Liver (tissue), 9 donors: ENCODE results near the gene AAGAB. TPM values are rescaled to one million over a fixed set of nuclear protein-coding genes. Genes with fewer than 3 reads are reported as not detected.

Experiments
- DNase-seq: peaks from one replicate; pipeline ENCODE4 v3.0.0-alpha.2; 2017; ENCODE audit warnings: low spot score
- H3K27ac ChIP-seq, 2 donors: one replicate each; pipeline ENCODE4 v1.7.0; 2013; ENCODE audit warnings: inconsistent platforms in 2 of 2, low read length in 2 of 2, control low read depth in 1 of 2, low read depth in 1 of 2, mild to moderate bottlenecking in 1 of 2
- H3K27me3 ChIP-seq, 4 donors: one replicate each; pipeline versions ENCODE4 v1.6.1 to v1.7.0; 2013; ENCODE audit warnings: low read length in 3 of 4, inconsistent platforms in 1 of 4, mild to moderate bottlenecking in 1 of 4, moderate library complexity in 1 of 4; ENCODE audit not compliant: control insufficient read depth in 4 of 4, insufficient read depth in 4 of 4
- H3K36me3 ChIP-seq, 4 donors: one replicate each; pipeline versions ENCODE4 v1.6.1 to v1.7.0; 2013; ENCODE audit warnings: low read length in 3 of 4, mild to moderate bottlenecking in 3 of 4, low read depth in 1 of 4, moderate library complexity in 1 of 4; ENCODE audit not compliant: control insufficient read depth in 4 of 4, insufficient read depth in 3 of 4
- H3K4me1 ChIP-seq, 4 donors: one replicate each; pipeline versions ENCODE4 v1.6.1 to v1.7.0; 2013; ENCODE audit warnings: low read length in 3 of 4, mild to moderate bottlenecking in 3 of 4, moderate library complexity in 1 of 4; ENCODE audit not compliant: control insufficient read depth in 4 of 4, insufficient read depth in 4 of 4
- H3K4me3 ChIP-seq, 3 donors: one replicate each; pipeline versions ENCODE4 v1.6.1 to v1.7.0; 2013; ENCODE audit warnings: low read length in 3 of 3, control low read depth in 1 of 3, low read depth in 1 of 3, mild to moderate bottlenecking in 1 of 3
- H3K9ac ChIP-seq, 2 donors: one replicate each; pipeline ENCODE4 v1.7.0; 2013; ENCODE audit warnings: low read length in 2 of 2, mild to moderate bottlenecking in 2 of 2, moderate library complexity in 2 of 2, control low read depth in 1 of 2, low read depth in 1 of 2
- H3K9me3 ChIP-seq, 4 donors: one replicate each; pipeline versions ENCODE4 v1.6.1 to v1.7.0; 2013; ENCODE audit warnings: low read length in 3 of 4; ENCODE audit not compliant: control insufficient read depth in 4 of 4
- ATF3 ChIP-seq: IDR thresholded peaks from 2 replicates; pipeline ENCODE4 v1.6.1; 2016; ENCODE audit warnings: antibody characterized with exemption
- EGR1 ChIP-seq, 2 donors: IDR thresholded peaks; 2 replicates each; pipeline ENCODE4 v1.6.1; 2016 to 2018; ENCODE audit warnings: antibody characterized with exemption in 2 of 2, low read depth in 2 of 2
- FOXA1 ChIP-seq: IDR thresholded peaks from 2 replicates; pipeline ENCODE4 v1.6.1; 2016; ENCODE audit warnings: antibody characterized with exemption
- FOXA2 ChIP-seq: IDR thresholded peaks from 2 replicates; pipeline ENCODE4 v1.6.1; 2016; ENCODE audit warnings: antibody characterized with exemption
- HNF4A ChIP-seq, 2 donors: conservative IDR thresholded peaks; 2 replicates each; pipeline ENCODE4 v1.6.1; 2016; ENCODE audit warnings: antibody characterized with exemption in 2 of 2, mild to moderate bottlenecking in 2 of 2
- HNF4G ChIP-seq: IDR thresholded peaks from 2 replicates; pipeline ENCODE4 v1.6.1; 2016; ENCODE audit warnings: antibody characterized with exemption
- JUND ChIP-seq, 2 donors: IDR thresholded peaks; 2 replicates each; pipeline ENCODE4 v1.6.1; 2016; ENCODE audit warnings: antibody characterized with exemption in 2 of 2
- NR2F2 ChIP-seq: IDR thresholded peaks from 2 replicates; pipeline ENCODE4 v1.6.1; 2016; ENCODE audit warnings: antibody characterized with exemption
- RAD21 ChIP-seq, 2 donors: IDR thresholded peaks; 2 replicates each; pipeline ENCODE4 v1.6.1; 2016; ENCODE audit warnings: antibody characterized with exemption in 2 of 2, mild to moderate bottlenecking in 2 of 2
- RXRA ChIP-seq, 2 donors: IDR thresholded peaks; 2 replicates each; pipeline ENCODE4 v1.6.1; 2017 to 2018; ENCODE audit warnings: antibody characterized with exemption in 2 of 2, mild to moderate bottlenecking in 1 of 2
- SP1 ChIP-seq: IDR thresholded peaks from 2 replicates; pipeline ENCODE4 v1.6.1; 2018; ENCODE audit warnings: antibody characterized with exemption, mild to moderate bottlenecking
- TAF1 ChIP-seq: conservative IDR thresholded peaks from 2 replicates; pipeline ENCODE4 v1.6.1; 2016; ENCODE audit warnings: antibody characterized with exemption, mild to moderate bottlenecking
- YY1 ChIP-seq: IDR thresholded peaks from 2 replicates; pipeline ENCODE4 v1.6.1; 2016; ENCODE audit warnings: antibody characterized with exemption, mild to moderate bottlenecking
- WGBS: extraction: QIAGEN DNeasy Blood & Tissue Kit; methylation state at CpG from one replicate; pipeline ENCODE4 v1.1.7; 2013; 5-methylcytosine and 5-hydroxymethylcytosine counted together
- polyA plus RNA-seq, 2 donors: library from polyadenylated mRNA; stranded (reverse) in 1 of 2; unstranded in 1 of 2; fragments of 200-250 nt in 1 of 2; fragments of >200 nt in 1 of 2; fragmentation: Nextera tagmentation in 1 of 2; extraction: Ambion mirVana in 1 of 2; gene quantifications; one replicate each; pipeline versions ENCODE4 v1.2.1 to v1.2.3, GENCODE V29; 2013 to 2015
- total RNA-seq, 2 donors: library from RNA; depleted of rRNA; stranded (reverse); fragments of >200 nt; gene quantifications; one replicate each; pipeline ENCODE4 v1.2.3, GENCODE V29; 2014
- TF ChIP-seq, protein P1 (sequence below): IDR thresholded peaks from 2 replicates; pipeline ENCODE4 v1.6.1; 2016; ENCODE audit warnings: antibody characterized with exemption
- TF ChIP-seq, protein P2 (sequence below): fragments of 150-350 bp; IDR thresholded peaks from 2 replicates; pipeline ENCODE4 v1.5.1; 2017; ENCODE audit warnings: improper control_type of control experiment, low read depth, low read length; ENCODE audit not compliant: missing input control
- TF ChIP-seq, protein P3 (sequence below): IDR thresholded peaks from 2 replicates; pipeline ENCODE4 v1.6.1; 2016; ENCODE audit warnings: antibody characterized with exemption, mild to moderate bottlenecking
- TF ChIP-seq, protein P4 (sequence below): IDR thresholded peaks from 2 replicates; pipeline ENCODE4 v1.6.1; 2016; ENCODE audit warnings: antibody characterized with exemption
- donor health status: healthy.
- donor health status: healthy.
- donor health status: healthy.
- donor health status: healthy.
- donor health status: healthy.

Gene AAGAB
- total and polyA plus RNA-seq, 4 donors, result 3.6 to 22.3 (median 13.0) TPM

DNA sequence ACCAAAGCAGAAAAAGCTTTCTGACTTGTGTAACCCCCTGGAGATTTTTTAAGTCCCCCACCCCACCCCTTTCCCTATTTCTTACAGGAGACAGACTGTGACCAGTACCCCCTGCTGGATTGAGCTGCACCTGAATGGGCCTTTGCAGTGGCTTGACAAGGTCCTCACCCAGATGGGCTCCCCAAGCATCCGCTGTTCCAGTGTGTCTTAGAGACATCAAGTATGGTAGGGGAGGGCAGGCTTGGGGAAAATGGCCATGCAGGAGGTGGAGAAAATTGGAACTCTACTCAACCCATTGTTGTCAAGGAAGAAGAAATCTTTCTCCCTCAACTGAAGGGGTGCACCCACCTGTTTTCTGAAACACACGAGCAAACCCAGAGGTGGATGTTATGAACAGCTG, 64.1 kb downstream of the AAGAB start:
- H3K36me3 ChIP-seq, result peaks cover 5 to 62% (median 35%) of the 10 kb centered on the region in 4 donors
- no peak overlapping the region for H3K9ac ChIP-seq
- WGBS, result 95% methylated on average over 2 of the region's 2 CpGs
- H3K4me3 ChIP-seq, result no peak overlapping the region
- no peak for TF ChIP-seq YY1
- TF ChIP-seq FOXA2, result no peak
- TF ChIP-seq HNF4A (conservative IDR thresholded peaks at IDR 0.05), result no peak
- TF ChIP-seq RXRA (IDR thresholded peaks at IDR 0.05), result no peak
- no peak for TF ChIP-seq FOXA1
- TF ChIP-seq, protein P1, sequence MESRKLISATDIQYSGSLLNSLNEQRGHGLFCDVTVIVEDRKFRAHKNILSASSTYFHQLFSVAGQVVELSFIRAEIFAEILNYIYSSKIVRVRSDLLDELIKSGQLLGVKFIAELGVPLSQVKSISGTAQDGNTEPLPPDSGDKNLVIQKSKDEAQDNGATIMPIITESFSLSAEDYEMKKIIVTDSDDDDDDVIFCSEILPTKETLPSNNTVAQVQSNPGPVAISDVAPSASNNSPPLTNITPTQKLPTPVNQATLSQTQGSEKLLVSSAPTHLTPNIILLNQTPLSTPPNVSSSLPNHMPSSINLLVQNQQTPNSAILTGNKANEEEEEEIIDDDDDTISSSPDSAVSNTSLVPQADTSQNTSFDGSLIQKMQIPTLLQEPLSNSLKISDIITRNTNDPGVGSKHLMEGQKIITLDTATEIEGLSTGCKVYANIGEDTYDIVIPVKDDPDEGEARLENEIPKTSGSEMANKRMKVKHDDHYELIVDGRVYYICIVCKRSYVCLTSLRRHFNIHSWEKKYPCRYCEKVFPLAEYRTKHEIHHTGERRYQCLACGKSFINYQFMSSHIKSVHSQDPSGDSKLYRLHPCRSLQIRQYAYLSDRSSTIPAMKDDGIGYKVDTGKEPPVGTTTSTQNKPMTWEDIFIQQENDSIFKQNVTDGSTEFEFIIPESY, result no peak
- TF ChIP-seq SP1, result no peak
- TF ChIP-seq, protein P2, sequence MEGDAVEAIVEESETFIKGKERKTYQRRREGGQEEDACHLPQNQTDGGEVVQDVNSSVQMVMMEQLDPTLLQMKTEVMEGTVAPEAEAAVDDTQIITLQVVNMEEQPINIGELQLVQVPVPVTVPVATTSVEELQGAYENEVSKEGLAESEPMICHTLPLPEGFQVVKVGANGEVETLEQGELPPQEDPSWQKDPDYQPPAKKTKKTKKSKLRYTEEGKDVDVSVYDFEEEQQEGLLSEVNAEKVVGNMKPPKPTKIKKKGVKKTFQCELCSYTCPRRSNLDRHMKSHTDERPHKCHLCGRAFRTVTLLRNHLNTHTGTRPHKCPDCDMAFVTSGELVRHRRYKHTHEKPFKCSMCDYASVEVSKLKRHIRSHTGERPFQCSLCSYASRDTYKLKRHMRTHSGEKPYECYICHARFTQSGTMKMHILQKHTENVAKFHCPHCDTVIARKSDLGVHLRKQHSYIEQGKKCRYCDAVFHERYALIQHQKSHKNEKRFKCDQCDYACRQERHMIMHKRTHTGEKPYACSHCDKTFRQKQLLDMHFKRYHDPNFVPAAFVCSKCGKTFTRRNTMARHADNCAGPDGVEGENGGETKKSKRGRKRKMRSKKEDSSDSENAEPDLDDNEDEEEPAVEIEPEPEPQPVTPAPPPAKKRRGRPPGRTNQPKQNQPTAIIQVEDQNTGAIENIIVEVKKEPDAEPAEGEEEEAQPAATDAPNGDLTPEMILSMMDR, result no peak
- TF ChIP-seq RAD21 (IDR thresholded peaks at IDR 0.05), result no peak
- no peak for TF ChIP-seq HNF4G
- no peaks in the 10 kb centered on the region for H3K27me3 ChIP-seq
- peak; percentile 14 for DNase-seq
- H3K4me1 ChIP-seq, result no peaks in the 10 kb centered on the region
- no peaks in the 10 kb centered on the region for H3K9me3 ChIP-seq
- no peak overlapping the region for H3K27ac ChIP-seq

DNA sequence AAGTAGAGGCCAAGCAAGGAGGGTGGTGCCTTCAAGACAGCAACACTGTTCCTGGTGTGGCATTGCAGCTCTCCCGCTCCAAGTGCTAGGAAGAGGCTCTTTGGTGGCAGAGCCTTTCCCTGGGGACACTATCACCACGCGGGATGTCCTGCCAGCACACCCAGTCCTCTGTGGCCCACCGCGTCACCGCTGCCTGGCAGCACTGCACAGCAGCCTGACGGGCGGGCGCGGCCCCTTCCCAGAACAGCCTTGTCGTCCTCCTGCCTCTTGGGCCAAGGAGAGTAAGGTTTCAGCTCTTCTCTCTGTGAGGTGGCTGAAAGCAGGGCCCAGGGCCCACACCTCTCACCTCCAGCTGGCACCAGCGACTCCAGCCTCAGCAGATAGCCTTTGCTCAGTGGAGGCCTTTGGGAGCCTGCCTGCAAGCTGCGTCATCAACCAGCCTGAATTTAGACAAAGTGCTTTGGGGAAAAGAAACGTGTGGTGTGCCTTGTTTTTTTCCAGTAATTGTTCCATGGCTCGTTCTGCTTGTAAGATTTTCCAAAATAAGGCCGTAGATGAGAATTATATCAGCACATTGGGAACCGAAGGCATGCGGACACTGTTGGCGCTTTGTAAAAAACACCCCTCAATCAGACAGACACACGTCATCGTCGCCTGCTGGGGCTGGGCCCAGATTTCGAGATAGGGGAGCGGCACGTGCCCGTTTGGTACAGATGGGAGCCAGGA, 65.0 kb downstream of the AAGAB start:
- Histone ChIP-seq H3K36me3 (peaks cover 5 to 70% (median 39%) of the 10 kb centered on the region in 4 donors), H3K9ac (no peak overlapping the region), H3K9me3 (no peaks in the 10 kb centered on the region), H3K4me1 (no peaks in the 10 kb centered on the region), H3K27me3 (no peaks in the 10 kb centered on the region), H3K27ac (no peak overlapping the region), H3K4me3 (no peak overlapping the region)
- 95% methylated on average over 26 of the region's 26 CpGs for WGBS
- TF ChIP-seq HNF4G, result no peak
- no peak for TF ChIP-seq RXRA (IDR thresholded peaks at IDR 0.05)
- TF ChIP-seq JUND (IDR thresholded peaks at IDR 0.05), result no peak
- no peak for TF ChIP-seq SP1
- TF ChIP-seq EGR1 (IDR thresholded peaks at IDR 0.05; ENCODE audit: low read depth in 2 of 2), result no peak
- TF ChIP-seq, protein P1, result no peak
- TF ChIP-seq YY1, result no peak
- TF ChIP-seq ATF3, result no peak
- no peak for TF ChIP-seq FOXA2
- TF ChIP-seq FOXA1, result no peak
- TF ChIP-seq HNF4A (conservative IDR thresholded peaks at IDR 0.05), result no peak
- TF ChIP-seq, protein P3, sequence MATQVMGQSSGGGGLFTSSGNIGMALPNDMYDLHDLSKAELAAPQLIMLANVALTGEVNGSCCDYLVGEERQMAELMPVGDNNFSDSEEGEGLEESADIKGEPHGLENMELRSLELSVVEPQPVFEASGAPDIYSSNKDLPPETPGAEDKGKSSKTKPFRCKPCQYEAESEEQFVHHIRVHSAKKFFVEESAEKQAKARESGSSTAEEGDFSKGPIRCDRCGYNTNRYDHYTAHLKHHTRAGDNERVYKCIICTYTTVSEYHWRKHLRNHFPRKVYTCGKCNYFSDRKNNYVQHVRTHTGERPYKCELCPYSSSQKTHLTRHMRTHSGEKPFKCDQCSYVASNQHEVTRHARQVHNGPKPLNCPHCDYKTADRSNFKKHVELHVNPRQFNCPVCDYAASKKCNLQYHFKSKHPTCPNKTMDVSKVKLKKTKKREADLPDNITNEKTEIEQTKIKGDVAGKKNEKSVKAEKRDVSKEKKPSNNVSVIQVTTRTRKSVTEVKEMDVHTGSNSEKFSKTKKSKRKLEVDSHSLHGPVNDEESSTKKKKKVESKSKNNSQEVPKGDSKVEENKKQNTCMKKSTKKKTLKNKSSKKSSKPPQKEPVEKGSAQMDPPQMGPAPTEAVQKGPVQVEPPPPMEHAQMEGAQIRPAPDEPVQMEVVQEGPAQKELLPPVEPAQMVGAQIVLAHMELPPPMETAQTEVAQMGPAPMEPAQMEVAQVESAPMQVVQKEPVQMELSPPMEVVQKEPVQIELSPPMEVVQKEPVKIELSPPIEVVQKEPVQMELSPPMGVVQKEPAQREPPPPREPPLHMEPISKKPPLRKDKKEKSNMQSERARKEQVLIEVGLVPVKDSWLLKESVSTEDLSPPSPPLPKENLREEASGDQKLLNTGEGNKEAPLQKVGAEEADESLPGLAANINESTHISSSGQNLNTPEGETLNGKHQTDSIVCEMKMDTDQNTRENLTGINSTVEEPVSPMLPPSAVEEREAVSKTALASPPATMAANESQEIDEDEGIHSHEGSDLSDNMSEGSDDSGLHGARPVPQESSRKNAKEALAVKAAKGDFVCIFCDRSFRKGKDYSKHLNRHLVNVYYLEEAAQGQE, result no peak
- TF ChIP-seq RAD21 (IDR thresholded peaks at IDR 0.05), result no peak
- TF ChIP-seq, protein P2, result no peak
- TF ChIP-seq TAF1, result no peak
- TF ChIP-seq, protein P4, sequence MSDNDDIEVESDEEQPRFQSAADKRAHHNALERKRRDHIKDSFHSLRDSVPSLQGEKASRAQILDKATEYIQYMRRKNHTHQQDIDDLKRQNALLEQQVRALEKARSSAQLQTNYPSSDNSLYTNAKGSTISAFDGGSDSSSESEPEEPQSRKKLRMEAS, result no peak
- TF ChIP-seq NR2F2, result no peak
- peak; percentile 23 for DNase-seq
